Subcutaneous adipose tissue (tissue), 4 donors: ENCODE data around the gene CMBL. TPM values are rescaled to one million over a fixed set of nuclear protein-coding genes. Genes with fewer than 3 reads are reported as not detected.

ENCODE experiments used
- total RNA-seq, 4 donors: library from RNA; depleted of rRNA; stranded (reverse); fragments of >200 nt; gene quantifications; one replicate each; pipeline ENCODE4 v1.1.0, GENCODE V29; 2016
- TF ChIP-seq, protein P1 (sequence below): fragments of 450-650 bp; IDR thresholded peaks from one replicate; pipeline ENCODE4 v1.5.1; 2016; ENCODE audit warnings: low read depth, mild to moderate bottlenecking, control low read depth, antibody characterized with exemption, moderate library complexity

CMBL gene
- total RNA-seq, 4 donors from 2014 or later, result 8.5 to 19.9 (median 14.6) TPM

DNA sequence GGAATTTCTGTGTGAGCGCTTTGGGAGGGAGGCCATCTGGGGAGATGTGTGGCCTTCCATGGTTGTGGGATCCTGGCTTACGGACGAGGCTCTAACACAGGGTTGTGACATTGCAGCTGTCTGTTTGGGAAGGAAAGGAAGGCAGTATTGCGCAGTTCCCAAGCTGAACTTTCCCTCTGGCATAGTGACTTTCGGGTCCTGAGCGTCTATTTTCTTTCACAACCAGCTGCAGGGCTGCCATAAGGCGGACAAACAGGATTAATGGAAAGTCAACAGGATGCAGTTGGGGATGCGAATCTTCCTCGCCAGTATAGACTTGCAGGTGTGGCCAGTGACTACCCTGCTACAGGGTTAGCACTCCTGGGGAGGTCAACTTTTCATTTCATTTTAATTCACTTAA lies 31.7 kb downstream of the CMBL start:
- TF ChIP-seq, protein P1, sequence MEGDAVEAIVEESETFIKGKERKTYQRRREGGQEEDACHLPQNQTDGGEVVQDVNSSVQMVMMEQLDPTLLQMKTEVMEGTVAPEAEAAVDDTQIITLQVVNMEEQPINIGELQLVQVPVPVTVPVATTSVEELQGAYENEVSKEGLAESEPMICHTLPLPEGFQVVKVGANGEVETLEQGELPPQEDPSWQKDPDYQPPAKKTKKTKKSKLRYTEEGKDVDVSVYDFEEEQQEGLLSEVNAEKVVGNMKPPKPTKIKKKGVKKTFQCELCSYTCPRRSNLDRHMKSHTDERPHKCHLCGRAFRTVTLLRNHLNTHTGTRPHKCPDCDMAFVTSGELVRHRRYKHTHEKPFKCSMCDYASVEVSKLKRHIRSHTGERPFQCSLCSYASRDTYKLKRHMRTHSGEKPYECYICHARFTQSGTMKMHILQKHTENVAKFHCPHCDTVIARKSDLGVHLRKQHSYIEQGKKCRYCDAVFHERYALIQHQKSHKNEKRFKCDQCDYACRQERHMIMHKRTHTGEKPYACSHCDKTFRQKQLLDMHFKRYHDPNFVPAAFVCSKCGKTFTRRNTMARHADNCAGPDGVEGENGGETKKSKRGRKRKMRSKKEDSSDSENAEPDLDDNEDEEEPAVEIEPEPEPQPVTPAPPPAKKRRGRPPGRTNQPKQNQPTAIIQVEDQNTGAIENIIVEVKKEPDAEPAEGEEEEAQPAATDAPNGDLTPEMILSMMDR, result no peak

- TF ChIP-seq, protein P1, result no peak
Observed at GRCh38 chr5:10275460-10275859, 32.2 kb downstream of the CMBL start.

GRCh38 chr5:10272053-10272874 lies 35.4 kb downstream of the CMBL start:
- TF ChIP-seq, protein P1, result no peak

GRCh38 chr5:10268100-10268499 lies 39.6 kb downstream of the CMBL start:
- TF ChIP-seq, protein P1, result no peak

DNA sequence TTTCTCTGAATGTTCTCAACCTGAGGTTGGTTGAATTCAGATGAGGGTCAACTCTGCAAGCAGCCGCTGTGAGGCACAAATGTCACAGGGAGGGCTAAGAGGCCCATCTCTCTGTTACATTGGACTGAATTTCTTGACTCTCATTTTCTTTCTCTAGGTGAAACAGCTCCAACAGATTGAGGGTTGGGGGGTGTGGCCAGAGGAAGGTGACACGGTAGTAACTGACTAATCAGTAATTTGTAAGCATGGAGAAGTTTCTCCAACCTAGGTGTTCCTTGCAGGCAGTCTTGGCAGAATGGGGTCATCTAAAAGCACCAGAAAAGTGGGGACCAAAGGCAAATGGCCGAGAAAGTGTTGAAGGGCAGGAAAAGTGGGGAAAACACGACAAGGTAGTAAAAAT lies 40.9 kb downstream of the CMBL start:
- TF ChIP-seq, protein P1, result no peak

- TF ChIP-seq, protein P1, result no peak
Observed at GRCh38 chr5:10266137-10266536, 41.6 kb downstream of the CMBL start.

GRCh38 chr5:10265245-10266109 lies 42.2 kb downstream of the CMBL start:
- TF ChIP-seq, protein P1, result no peak
